Smooth muscle cell (in vitro differentiated cells): Measurements from ENCODE around the gene CREB5. TPM values are rescaled to one million over a fixed set of nuclear protein-coding genes. Genes with fewer than 3 reads are reported as not detected.

ENCODE experiments used
- DNase-seq: peaks from one replicate; lab custom pipeline; 2025; ENCODE audit not compliant: unreplicated experiment; lab: John Stamatoyannopoulos, UW
- H2AFZ ChIP-seq: fragments of 200-600 bp; sonication (generic); 2 replicates; pipeline ENCODE4 v1.6.0; 2016; ENCODE audit warnings: antibody characterized with exemption, low read depth, mild to moderate bottlenecking
- H3F3A ChIP-seq: fragments of 200-600 bp; sonication (generic); 2 replicates; pipeline ENCODE4 v1.6.0; 2017; ENCODE audit warnings: antibody characterized with exemption, low read depth
- H3K27ac ChIP-seq: fragments of 200-600 bp; sonication (generic); 2 replicates; pipeline ENCODE4 v1.5.1; 2016; ENCODE audit warnings: low read depth, mild to moderate bottlenecking
- H3K27me3 ChIP-seq: fragments of 200-600 bp; sonication (generic); 2 replicates; pipeline ENCODE4 v1.6.1; 2016; ENCODE audit warnings: low read depth, mild to moderate bottlenecking
- H3K36me3 ChIP-seq: fragments of 200-600 bp; sonication (generic); 2 replicates; pipeline ENCODE4 v1.5.1; 2016; ENCODE audit warnings: low read depth
- H3K4me1 ChIP-seq: fragments of 200-600 bp; sonication (generic); 2 replicates; pipeline ENCODE4 v1.5.1; 2016; ENCODE audit warnings: low read depth
- H3K4me2 ChIP-seq: fragments of 200-600 bp; sonication (generic); 2 replicates; pipeline ENCODE4 v1.6.0; 2016; ENCODE audit warnings: mild to moderate bottlenecking
- H3K4me3 ChIP-seq: fragments of 200-600 bp; sonication (generic); 2 replicates; pipeline ENCODE4 v1.5.1; 2016; ENCODE audit warnings: mild to moderate bottlenecking
- H3K79me2 ChIP-seq: fragments of 200-600 bp; sonication (generic); 2 replicates; pipeline ENCODE4 v1.6.0; 2016; ENCODE audit warnings: low read depth, mild to moderate bottlenecking
- H3K9ac ChIP-seq: fragments of 200-600 bp; sonication (generic); 2 replicates; pipeline ENCODE4 v1.6.0; 2016; ENCODE audit warnings: low read depth
- H3K9me3 ChIP-seq: fragments of 200-600 bp; sonication (generic); replicated peaks from 2 replicates; pipeline ENCODE4 v1.5.1; 2016; ENCODE audit warnings: low read depth
- H4K20me1 ChIP-seq: fragments of 200-600 bp; sonication (generic); 2 replicates; pipeline ENCODE4 v1.6.0; 2016; ENCODE audit warnings: low read depth
- WGBS: methylation state at CpG from one replicate; pipeline ENCODE4 v1.1.7; 2016; ENCODE audit warnings: low lambda C conversion rate; 5-methylcytosine and 5-hydroxymethylcytosine counted together
- polyA plus RNA-seq: library from polyadenylated mRNA; unstranded; fragments of >200 nt; fragmentation: Nextera tagmentation; extraction: Ambion mirVana; gene quantifications from 2 replicates; pipeline ENCODE4 v1.2.1, GENCODE V29; 2016
- total RNA-seq: library from RNA; depleted of rRNA; stranded (reverse); fragments of >200 nt; gene quantifications from 2 replicates; pipeline ENCODE4 v1.2.3, GENCODE V29; 2014
- TF ChIP-seq, protein P1 (sequence below): fragments of 200-600 bp; sonication (generic); IDR thresholded peaks from 2 replicates; pipeline ENCODE4 v1.5.1; 2017; ENCODE audit warnings: borderline replicate concordance, mild to moderate bottlenecking, antibody characterized with exemption; ENCODE audit not compliant: insufficient read depth, poor library complexity, severe bottlenecking

CREB5 gene
- total and polyA plus RNA-seq, 2 experiments from 2014 or later, result 6.2 to 18.2 TPM

DNA sequence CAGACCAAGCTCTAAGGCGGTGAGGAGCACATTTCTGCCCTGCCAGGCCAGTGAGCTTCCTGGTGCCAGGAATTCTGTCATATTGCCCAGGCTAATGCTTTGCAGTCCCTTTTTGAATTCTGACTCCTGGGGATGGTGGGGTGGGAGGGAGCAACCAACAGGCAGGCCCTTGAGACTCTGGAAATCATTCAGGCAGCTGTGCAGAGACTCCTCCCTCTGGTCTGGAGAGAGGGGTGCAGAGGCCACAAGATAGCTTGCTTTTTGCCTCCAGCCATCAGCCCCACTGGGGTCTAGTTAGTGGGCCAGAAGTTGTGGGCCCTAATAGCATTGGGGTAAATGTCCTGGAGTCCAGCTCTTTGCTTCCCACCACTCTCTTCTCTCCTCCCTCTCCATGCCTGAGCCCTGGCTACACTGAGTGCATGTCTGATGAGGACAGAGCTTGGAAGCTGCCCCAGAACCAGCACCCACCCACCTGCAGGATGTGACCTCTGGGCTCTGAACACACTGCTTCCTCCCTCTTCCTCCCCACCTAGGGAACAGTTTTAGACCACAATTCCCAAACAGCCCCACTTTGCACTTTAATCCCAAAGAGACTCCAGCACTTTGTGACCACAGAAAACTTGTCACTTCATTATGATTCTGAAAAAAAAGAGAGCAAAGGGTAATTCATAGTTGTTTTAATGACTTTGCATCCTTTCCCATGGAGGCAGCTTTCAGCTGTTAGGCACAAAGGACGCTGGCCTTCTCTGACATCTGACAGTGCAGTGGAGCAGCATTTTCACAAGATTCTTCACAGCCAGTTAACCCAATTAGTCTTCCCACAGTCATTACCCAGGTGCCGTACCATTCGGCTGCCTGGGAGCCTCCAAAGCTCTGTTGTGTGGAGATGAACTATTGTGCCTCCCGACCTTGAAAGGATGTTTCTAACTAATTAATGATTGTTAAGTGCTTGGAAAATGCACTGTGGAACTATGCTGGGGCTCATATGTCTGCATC is 283.3 kb downstream of the CREB5 start:
- Histone ChIP-seq H3K27ac (no peak overlapping the region), H3K79me2 (no peaks in the 10 kb centered on the region), H3K4me3 (no peak overlapping the region), H3F3A (no peaks in the 10 kb centered on the region), H3K27me3 (no peaks in the 10 kb centered on the region), H3K36me3 (no peaks in the 10 kb centered on the region), H3K4me1 (peaks cover 2% of the 10 kb centered on the region), H4K20me1 (no peaks in the 10 kb centered on the region), H3K4me2 (no peak overlapping the region), H3K9ac (no peak overlapping the region), H2AFZ (no peak overlapping the region), H3K9me3 (no peaks in the 10 kb centered on the region)
- no peak for DNase-seq
- TF ChIP-seq, protein P1, sequence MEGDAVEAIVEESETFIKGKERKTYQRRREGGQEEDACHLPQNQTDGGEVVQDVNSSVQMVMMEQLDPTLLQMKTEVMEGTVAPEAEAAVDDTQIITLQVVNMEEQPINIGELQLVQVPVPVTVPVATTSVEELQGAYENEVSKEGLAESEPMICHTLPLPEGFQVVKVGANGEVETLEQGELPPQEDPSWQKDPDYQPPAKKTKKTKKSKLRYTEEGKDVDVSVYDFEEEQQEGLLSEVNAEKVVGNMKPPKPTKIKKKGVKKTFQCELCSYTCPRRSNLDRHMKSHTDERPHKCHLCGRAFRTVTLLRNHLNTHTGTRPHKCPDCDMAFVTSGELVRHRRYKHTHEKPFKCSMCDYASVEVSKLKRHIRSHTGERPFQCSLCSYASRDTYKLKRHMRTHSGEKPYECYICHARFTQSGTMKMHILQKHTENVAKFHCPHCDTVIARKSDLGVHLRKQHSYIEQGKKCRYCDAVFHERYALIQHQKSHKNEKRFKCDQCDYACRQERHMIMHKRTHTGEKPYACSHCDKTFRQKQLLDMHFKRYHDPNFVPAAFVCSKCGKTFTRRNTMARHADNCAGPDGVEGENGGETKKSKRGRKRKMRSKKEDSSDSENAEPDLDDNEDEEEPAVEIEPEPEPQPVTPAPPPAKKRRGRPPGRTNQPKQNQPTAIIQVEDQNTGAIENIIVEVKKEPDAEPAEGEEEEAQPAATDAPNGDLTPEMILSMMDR, result no peak
- WGBS, result 78% methylated on average over 5 of the region's 5 CpGs

DNA sequence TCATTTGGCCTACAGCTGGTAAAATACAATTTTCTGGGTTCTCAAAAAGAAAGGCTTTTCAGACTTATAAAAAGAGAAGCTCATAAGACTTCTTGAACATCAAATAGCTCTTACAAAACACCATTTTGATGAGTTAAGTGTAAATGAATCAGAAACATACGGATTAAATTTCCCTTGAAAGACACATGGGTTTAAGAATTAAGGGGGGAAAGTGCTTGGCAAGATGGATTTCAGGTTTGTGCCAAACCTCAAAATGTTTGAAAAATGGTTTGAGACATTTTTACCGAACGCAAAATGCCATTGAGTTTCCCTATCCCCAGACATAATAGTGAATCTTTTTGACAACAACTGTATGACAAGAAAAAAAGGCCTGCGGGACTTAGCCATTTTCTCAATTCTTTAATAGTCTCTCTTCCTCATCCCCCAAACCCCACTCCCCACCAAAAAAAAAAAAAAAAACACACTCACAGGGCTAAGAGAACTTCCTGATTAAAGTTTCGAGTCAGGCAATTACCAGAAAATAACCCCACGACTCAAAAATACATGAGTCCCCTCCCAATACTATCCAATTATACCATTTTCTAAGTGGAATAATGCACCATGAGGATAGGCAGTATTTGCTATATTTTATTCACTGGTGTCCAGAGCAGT is 285.7 kb downstream of the CREB5 start:
- WGBS, result 78% methylated on average over 6 of the region's 6 CpGs
- H3K36me3 ChIP-seq, result no peaks in the 10 kb centered on the region
- H3K27me3 ChIP-seq, result no peaks in the 10 kb centered on the region
- H3K79me2 ChIP-seq, result no peaks in the 10 kb centered on the region
- no peak overlapping the region for H3K4me3 ChIP-seq
- no peak for DNase-seq
- TF ChIP-seq, protein P1, result no peak
- H4K20me1 ChIP-seq, result no peaks in the 10 kb centered on the region
- no peak overlapping the region for H3K9ac ChIP-seq
- no peak overlapping the region for H2AFZ ChIP-seq
- H3K9me3 ChIP-seq, result no peaks in the 10 kb centered on the region
- H3F3A ChIP-seq, result no peaks in the 10 kb centered on the region
- no peak overlapping the region for H3K27ac ChIP-seq
- H3K4me2 ChIP-seq, result no peak overlapping the region
- peaks cover 2% of the 10 kb centered on the region for H3K4me1 ChIP-seq

DNA sequence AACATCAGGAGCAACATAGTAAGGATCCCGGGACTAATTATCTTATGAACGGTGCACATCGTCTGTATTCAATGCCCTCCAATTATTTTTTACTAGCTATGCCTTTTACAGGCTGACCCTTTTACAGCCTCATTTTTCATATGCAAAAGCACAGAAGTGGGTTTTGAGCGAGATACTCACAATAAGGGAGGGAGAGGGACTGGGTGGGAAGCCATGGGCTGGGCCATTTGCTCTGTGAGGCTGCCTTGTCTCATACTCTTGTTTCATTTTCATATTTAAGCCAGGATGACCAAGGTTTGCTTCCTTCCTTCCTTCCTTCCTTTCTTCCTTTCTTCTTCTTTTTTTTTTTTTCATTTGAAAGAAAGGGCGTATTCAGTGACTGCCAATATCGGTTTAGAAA is 286.5 kb downstream of the CREB5 start:
- H3K9ac ChIP-seq, result no peak overlapping the region
- no peaks in the 10 kb centered on the region for H3K9me3 ChIP-seq
- H3K4me1 ChIP-seq, result peaks cover 2% of the 10 kb centered on the region
- no peaks in the 10 kb centered on the region for H3K36me3 ChIP-seq
- WGBS, result 92% methylated on average over 6 of the region's 6 CpGs
- no peak overlapping the region for H3K4me3 ChIP-seq
- no peaks in the 10 kb centered on the region for H3K27me3 ChIP-seq
- H4K20me1 ChIP-seq, result no peaks in the 10 kb centered on the region
- no peak overlapping the region for H3K27ac ChIP-seq
- DNase-seq, result no peak
- no peak overlapping the region for H2AFZ ChIP-seq
- TF ChIP-seq, protein P1, result no peak
- H3K79me2 ChIP-seq, result no peaks in the 10 kb centered on the region
- H3K4me2 ChIP-seq, result no peak overlapping the region
- H3F3A ChIP-seq, result no peaks in the 10 kb centered on the region
